Right atrium auricular region (tissue), 2 donors: ENCODE measurements around the gene C20orf204. TPM values are rescaled to one million over a fixed set of nuclear protein-coding genes. Genes with fewer than 3 reads are reported as not detected.
"Not testable (repeated sequence)": the region's sequence is repeated elsewhere in the genome, so short reads cannot be mapped to it uniquely, and the experiment has no call there.

Source experiments
- DNase-seq: peaks from one replicate; pipeline ENCODE4 v3.0.0-alpha.2; 2019; ENCODE audit warnings: low spot score
- H3K27ac ChIP-seq, 2 donors: fragments of 200-600 bp; sonication (generic); 1 replicate in 1 of 2; 2 replicates in 1 of 2; pipeline ENCODE4 v1.5.1; 2016 to 2019
- H3K27me3 ChIP-seq, 2 donors: fragments of 200-600 bp; sonication (generic); one replicate each; pipeline versions ENCODE4 v1.5.1 to v1.6.0; 2017 to 2019
- H3K36me3 ChIP-seq: fragments of 200-600 bp; sonication (generic); one replicate; pipeline ENCODE4 v1.5.1; 2016
- H3K4me1 ChIP-seq, 2 donors: fragments of 200-600 bp; sonication (generic); one replicate each; pipeline versions ENCODE4 v1.5.1 to v1.6.0; 2017 to 2019
- H3K4me3 ChIP-seq, 2 donors: fragments of 200-600 bp; sonication (generic); 1 replicate in 1 of 2; 2 replicates in 1 of 2; pipeline ENCODE4 v1.5.1; 2017 to 2019; ENCODE audit warnings: mild to moderate bottlenecking in 1 of 2, moderate library complexity in 1 of 2
- H3K9me3 ChIP-seq, 2 donors: fragments of 200-600 bp; sonication (generic); one replicate each; pipeline ENCODE4 v1.5.1; 2019
- CTCF ChIP-seq, 2 donors: fragments of 200-600 bp; sonication (generic); IDR thresholded peaks; one replicate each; pipeline ENCODE4 v1.5.1; 2019; ENCODE audit warnings: antibody characterized with exemption in 2 of 2
- total RNA-seq, 2 donors: library from RNA; depleted of rRNA; stranded (reverse); fragments of >200 nt; gene quantifications; one replicate each; pipeline ENCODE4 v1.1.0, GENCODE V29; 2016

The C20orf204 gene
- total RNA-seq, 2 donors from 2014 or later = 0.07 to 0.35 TPM

GRCh38 chr20:64006902-64007301, 29.1 kb upstream of the C20orf204 start:
- Histone ChIP-seq H3K9me3 (no peaks in the 10 kb centered on the region), H3K36me3 (peaks cover 71% of the 10 kb centered on the region), H3K27ac (no peak overlapping the region), H3K4me3 (no peak overlapping the region), H3K27me3 (no peaks in the 10 kb centered on the region), H3K4me1 (no peaks in the 10 kb centered on the region)
- no peak for DNase-seq
- no peak for TF ChIP-seq CTCF (IDR thresholded peaks at IDR 0.05)

DNA sequence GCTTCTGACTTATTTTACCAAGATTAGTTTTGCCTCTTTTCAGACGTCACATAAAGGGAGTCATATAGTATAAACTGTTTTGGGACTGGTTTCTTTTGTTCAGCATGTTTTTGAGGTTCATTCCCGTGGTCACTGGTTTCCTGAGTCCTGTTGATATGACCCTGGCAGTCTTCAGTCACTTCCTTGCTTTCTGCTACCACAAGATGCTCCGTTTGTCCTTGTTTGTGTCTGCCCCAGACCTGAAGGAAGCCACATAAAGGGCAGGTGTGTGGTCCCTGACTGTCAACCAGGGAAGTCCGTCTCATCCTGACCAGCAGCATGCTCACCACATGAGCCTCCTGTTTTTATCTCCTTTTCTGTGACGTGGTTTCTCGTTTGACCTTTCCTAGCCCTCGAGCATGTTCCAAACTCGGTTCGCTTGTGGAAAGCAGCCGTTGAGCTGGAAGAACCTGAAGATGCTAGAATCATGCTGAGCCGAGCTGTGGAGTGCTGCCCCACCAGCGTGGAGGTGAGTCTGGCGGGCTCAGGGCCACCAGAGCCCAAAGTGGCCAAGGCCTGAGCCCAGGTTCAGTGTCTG, 26.1 kb upstream of the C20orf204 start:
- H3K4me1 ChIP-seq = no peaks in the 10 kb centered on the region
- H3K27me3 ChIP-seq = no peaks in the 10 kb centered on the region
- H3K36me3 ChIP-seq = peaks cover 65% of the 10 kb centered on the region
- no peak overlapping the region for H3K27ac ChIP-seq
- H3K9me3 ChIP-seq = no peaks in the 10 kb centered on the region
- no peak for TF ChIP-seq CTCF (IDR thresholded peaks at IDR 0.05)
- no peak overlapping the region for H3K4me3 ChIP-seq
- no peak for DNase-seq

GRCh38 chr20:64010711-64011237, 25.2 kb upstream of the C20orf204 start:
- no peak overlapping the region for H3K4me3 ChIP-seq

GRCh38 chr20:64011366-64011779, 24.6 kb upstream of the C20orf204 start:
- Histone ChIP-seq H3K9me3 (no peaks in the 10 kb centered on the region), H3K27ac (no peak overlapping the region), H3K36me3 (peaks cover 65% of the 10 kb centered on the region), H3K27me3 (no peaks in the 10 kb centered on the region), H3K4me3 (no peak overlapping the region), H3K4me1 (no peaks in the 10 kb centered on the region)
- no peak for TF ChIP-seq CTCF (IDR thresholded peaks at IDR 0.05)
- no peak for DNase-seq

More at GRCh38 chr20:64010711-64011237, 25.2 kb upstream of the C20orf204 start:
- H3K4me1 ChIP-seq = no peaks in the 10 kb centered on the region
- no peaks in the 10 kb centered on the region for H3K27me3 ChIP-seq
- H3K36me3 ChIP-seq = peaks cover 65% of the 10 kb centered on the region
- H3K9me3 ChIP-seq = no peaks in the 10 kb centered on the region
- no peak for DNase-seq
- TF ChIP-seq CTCF (IDR thresholded peaks at IDR 0.05) = no peak
- H3K27ac ChIP-seq = no peak overlapping the region

- not testable (repeated sequence) for H3K4me1 ChIP-seq, DNase-seq, H3K27ac ChIP-seq, H3K9me3 ChIP-seq, H3K4me3 ChIP-seq, H3K27me3 ChIP-seq
- peaks cover 70% of the 10 kb centered on the region for H3K36me3 ChIP-seq
These were observed 23.4 kb upstream of the C20orf204 start for GRCh38 chr20:64012385-64013154.

DNA sequence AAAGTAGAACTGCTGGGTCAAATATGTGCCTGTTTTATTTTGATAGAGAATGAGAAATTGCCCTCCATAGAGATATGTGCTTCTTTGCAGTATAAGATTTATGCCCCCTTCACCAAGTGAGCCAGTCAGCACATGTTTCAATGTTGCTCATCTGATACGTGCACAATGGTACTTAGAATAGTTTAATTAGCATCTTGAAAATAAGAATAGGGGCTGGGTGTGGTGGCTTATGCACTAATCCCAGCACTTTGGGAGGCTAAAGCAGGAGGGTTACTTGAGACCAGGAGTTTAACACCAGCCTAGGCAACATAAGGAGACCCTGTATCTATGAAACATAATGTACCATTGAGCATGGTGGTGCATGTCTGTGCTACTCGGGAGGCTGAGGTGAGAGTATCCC, 20.3 kb upstream of the C20orf204 start:
- Histone ChIP-seq H3K9me3 (no peaks in the 10 kb centered on the region), H3K4me3 (no peak overlapping the region), H3K27ac (no peak overlapping the region), H3K36me3 (peaks cover 71% of the 10 kb centered on the region), H3K27me3 (no peaks in the 10 kb centered on the region), H3K4me1 (no peaks in the 10 kb centered on the region)
- no peak for TF ChIP-seq CTCF (IDR thresholded peaks at IDR 0.05)
- no peak for DNase-seq
